IPS-15b (cell line): Measurements from ENCODE around the gene BCAN.

Experiments
- H3K27me3 ChIP-seq: one replicate; pipeline ENCODE4 v1.6.1; 2013; ENCODE audit warnings: low read length; ENCODE audit not compliant: control insufficient read depth, insufficient read depth
- H3K36me3 ChIP-seq: one replicate; pipeline ENCODE4 v1.6.1; 2013; ENCODE audit warnings: low read length; ENCODE audit not compliant: control insufficient read depth, insufficient read depth
- H3K4me1 ChIP-seq: one replicate; pipeline ENCODE4 v1.6.1; 2013; ENCODE audit warnings: mild to moderate bottlenecking, low read length; ENCODE audit not compliant: control insufficient read depth, insufficient read depth
- H3K4me3 ChIP-seq: one replicate; pipeline ENCODE4 v1.5.1; 2013; ENCODE audit warnings: low read depth, low read length
- H3K9ac ChIP-seq: one replicate; pipeline ENCODE4 v1.6.1; 2013; ENCODE audit warnings: low read depth, mild to moderate bottlenecking, low read length
- H3K9me3 ChIP-seq: one replicate; pipeline ENCODE4 v1.6.1; 2013; ENCODE audit warnings: mild to moderate bottlenecking, low read length; ENCODE audit not compliant: control insufficient read depth, insufficient read depth

The BCAN gene

GRCh38 chr1:156703741-156704140 lies 61.8 kb downstream of the BCAN start:
- Histone ChIP-seq H3K27me3 (peaks cover 11% of the 10 kb centered on the region), H3K4me3 (peak overlapping the region; percentile 85), H3K4me1 (peaks cover 15% of the 10 kb centered on the region), H3K9ac (peak overlapping the region; percentile 5), H3K9me3 (no peaks in the 10 kb centered on the region), H3K36me3 (peaks cover 26% of the 10 kb centered on the region)

- Histone ChIP-seq H3K9ac (peak overlapping the region; percentile 5), H3K27me3 (peaks cover 11% of the 10 kb centered on the region), H3K4me1 (peaks cover 20% of the 10 kb centered on the region), H3K4me3 (peak overlapping the region; percentile 85), H3K36me3 (peaks cover 22% of the 10 kb centered on the region), H3K9me3 (no peaks in the 10 kb centered on the region)
Measured at GRCh38 chr1:156704166-156704711, 62.3 kb downstream of the BCAN start.

- Histone ChIP-seq H3K4me1 (peaks cover 27% of the 10 kb centered on the region), H3K36me3 (peaks cover 16% of the 10 kb centered on the region), H3K9me3 (no peaks in the 10 kb centered on the region), H3K9ac (peak overlapping the region; percentile 79), H3K27me3 (peaks cover 11% of the 10 kb centered on the region), H3K4me3 (peak overlapping the region; percentile 85)
Measured at GRCh38 chr1:156704930-156705320, 63.0 kb downstream of the BCAN start.

GRCh38 chr1:156705321-156705917 lies 63.5 kb downstream of the BCAN start, which contains the start of gene CRABP2:
Gene CRABP2, minus strand, starts transcription at chr1:156705583. Its CDS starts 137 bp downstream, at chr1:156705446.
- Histone ChIP-seq H3K36me3 (peaks cover 11% of the 10 kb centered on the region), H3K9me3 (no peaks in the 10 kb centered on the region), H3K4me1 (peaks cover 32% of the 10 kb centered on the region), H3K4me3 (peak within 1 kb of the TSS; percentile 85), H3K27me3 (peaks cover 11% of the 10 kb centered on the region), H3K9ac (peak within 1 kb of the TSS; percentile 79)

GRCh38 chr1:156705918-156706656 lies 64.2 kb downstream of the BCAN start:
- peaks cover 11% of the 10 kb centered on the region for H3K27me3 ChIP-seq
- H3K4me1 ChIP-seq, result peaks cover 36% of the 10 kb centered on the region

GRCh38 chr1:156706657-156707416 lies 64.9 kb downstream of the BCAN start:
- H3K9me3 ChIP-seq, result no peaks in the 10 kb centered on the region
- H3K4me3 ChIP-seq, result peak overlapping the region; percentile 82
- peaks cover 11% of the 10 kb centered on the region for H3K27me3 ChIP-seq
- H3K36me3 ChIP-seq, result no peaks in the 10 kb centered on the region
- peak overlapping the region; percentile 60 for H3K9ac ChIP-seq
- H3K4me1 ChIP-seq, result peaks cover 36% of the 10 kb centered on the region

More at GRCh38 chr1:156705918-156706656, 64.2 kb downstream of the BCAN start:
- peak overlapping the region; percentile 60 for H3K9ac ChIP-seq
- H3K4me3 ChIP-seq, result peak overlapping the region; percentile 85
- no peaks in the 10 kb centered on the region for H3K9me3 ChIP-seq
- H3K36me3 ChIP-seq, result peaks cover 5% of the 10 kb centered on the region

GRCh38 chr1:156707417-156708217 lies 65.7 kb downstream of the BCAN start:
- Histone ChIP-seq H3K9ac (no peak overlapping the region), H3K27me3 (peaks cover 11% of the 10 kb centered on the region), H3K4me3 (peak overlapping the region; percentile 82), H3K4me1 (peaks cover 36% of the 10 kb centered on the region), H3K9me3 (no peaks in the 10 kb centered on the region), H3K36me3 (no peaks in the 10 kb centered on the region)

- H3K27me3 ChIP-seq, result peaks cover 11% of the 10 kb centered on the region
- peak overlapping the region; percentile 82 for H3K4me3 ChIP-seq
- H3K4me1 ChIP-seq, result peaks cover 33% of the 10 kb centered on the region
- no peaks in the 10 kb centered on the region for H3K9me3 ChIP-seq
- H3K9ac ChIP-seq, result no peak overlapping the region
- H3K36me3 ChIP-seq, result no peaks in the 10 kb centered on the region
Measured at GRCh38 chr1:156708218-156708661, 66.3 kb downstream of the BCAN start.

GRCh38 chr1:156709031-156709430 lies 67.1 kb downstream of the BCAN start:
- H3K36me3 ChIP-seq, result no peaks in the 10 kb centered on the region
- H3K4me3 ChIP-seq, result peak overlapping the region; percentile 82
- no peaks in the 10 kb centered on the region for H3K9me3 ChIP-seq
- no peak overlapping the region for H3K9ac ChIP-seq
- H3K27me3 ChIP-seq, result peaks cover 8% of the 10 kb centered on the region
- H3K4me1 ChIP-seq, result peaks cover 30% of the 10 kb centered on the region
